GM18505 (cell line): ENCODE results near the gene LIN52.

Experiments
- ATAC-seq: cut with Tn5 transposase; IDR thresholded peaks from one replicate; pipeline ENCODE4 v1.9.1; 2021; ENCODE audit not compliant: unreplicated experiment
- POLR2A ChIP-seq: IDR thresholded peaks from 4 replicates; pipeline ENCODE4 v1.6.1; 2011; ENCODE audit warnings: borderline replicate concordance; ENCODE audit not compliant: insufficient read depth, insufficient read length; ENCODE audit errors: extremely low read depth

Gene LIN52

DNA sequence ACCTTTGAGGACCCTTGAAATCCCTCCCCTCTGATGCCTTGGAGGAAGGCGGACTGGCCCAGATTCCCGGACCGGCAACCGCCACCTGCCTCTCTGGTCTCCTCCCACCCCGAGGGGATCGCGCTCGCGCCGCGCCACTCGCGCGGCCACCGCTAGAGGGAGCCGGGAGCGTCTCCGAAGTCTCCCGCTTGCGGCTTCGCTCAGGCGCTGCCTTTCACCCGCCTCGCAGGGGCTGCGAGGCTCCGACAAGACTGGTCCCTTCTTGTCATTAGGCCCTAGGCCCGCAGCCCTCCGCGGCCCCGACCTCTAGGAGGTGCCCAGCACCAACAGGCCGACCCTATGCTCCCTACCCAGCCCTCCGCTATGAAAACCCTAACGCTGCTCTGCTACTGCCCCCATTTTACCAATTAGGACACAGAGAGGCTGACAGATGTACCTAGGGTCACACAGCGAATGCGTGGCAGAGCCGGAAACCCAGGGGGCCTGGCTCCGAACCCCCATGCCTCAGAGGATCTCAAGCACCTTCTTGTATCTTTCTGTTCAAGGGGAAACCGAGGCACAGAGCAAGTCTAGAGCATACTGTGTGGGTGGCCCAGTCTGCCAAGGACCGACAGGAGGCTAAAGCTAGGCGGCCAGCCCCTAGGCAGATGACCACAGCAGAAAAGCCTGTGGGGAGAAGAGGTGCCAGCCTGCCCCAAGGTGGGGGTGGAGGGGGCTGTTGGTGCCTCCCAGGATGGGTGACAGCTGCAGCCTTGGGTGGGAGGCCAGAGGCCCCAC, 133.1 kb downstream of the LIN52 start:
- no peak for ATAC-seq
- no peak for TF ChIP-seq POLR2A

DNA sequence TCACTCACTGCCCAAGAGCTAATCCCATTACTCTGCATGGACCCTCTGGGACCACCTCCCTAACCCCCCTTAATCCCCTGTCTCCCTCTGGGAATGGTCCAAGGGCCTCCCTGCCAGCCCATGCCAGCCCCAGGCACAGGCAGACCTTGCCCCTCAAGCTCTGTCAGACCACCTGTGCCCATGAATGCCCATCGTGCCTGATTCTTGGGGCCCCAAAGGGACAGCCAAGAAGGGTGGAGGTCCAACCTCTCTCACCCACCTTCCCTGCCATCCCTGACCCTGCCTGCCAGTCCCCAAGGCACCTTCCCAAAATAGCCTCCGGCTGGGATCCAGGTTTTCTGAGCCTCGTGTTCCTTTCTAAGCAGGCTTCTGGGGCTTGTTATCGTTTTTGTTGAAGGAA, 133.7 kb downstream of the LIN52 start:
- ATAC-seq, result no peak
- TF ChIP-seq POLR2A, result no peak

DNA sequence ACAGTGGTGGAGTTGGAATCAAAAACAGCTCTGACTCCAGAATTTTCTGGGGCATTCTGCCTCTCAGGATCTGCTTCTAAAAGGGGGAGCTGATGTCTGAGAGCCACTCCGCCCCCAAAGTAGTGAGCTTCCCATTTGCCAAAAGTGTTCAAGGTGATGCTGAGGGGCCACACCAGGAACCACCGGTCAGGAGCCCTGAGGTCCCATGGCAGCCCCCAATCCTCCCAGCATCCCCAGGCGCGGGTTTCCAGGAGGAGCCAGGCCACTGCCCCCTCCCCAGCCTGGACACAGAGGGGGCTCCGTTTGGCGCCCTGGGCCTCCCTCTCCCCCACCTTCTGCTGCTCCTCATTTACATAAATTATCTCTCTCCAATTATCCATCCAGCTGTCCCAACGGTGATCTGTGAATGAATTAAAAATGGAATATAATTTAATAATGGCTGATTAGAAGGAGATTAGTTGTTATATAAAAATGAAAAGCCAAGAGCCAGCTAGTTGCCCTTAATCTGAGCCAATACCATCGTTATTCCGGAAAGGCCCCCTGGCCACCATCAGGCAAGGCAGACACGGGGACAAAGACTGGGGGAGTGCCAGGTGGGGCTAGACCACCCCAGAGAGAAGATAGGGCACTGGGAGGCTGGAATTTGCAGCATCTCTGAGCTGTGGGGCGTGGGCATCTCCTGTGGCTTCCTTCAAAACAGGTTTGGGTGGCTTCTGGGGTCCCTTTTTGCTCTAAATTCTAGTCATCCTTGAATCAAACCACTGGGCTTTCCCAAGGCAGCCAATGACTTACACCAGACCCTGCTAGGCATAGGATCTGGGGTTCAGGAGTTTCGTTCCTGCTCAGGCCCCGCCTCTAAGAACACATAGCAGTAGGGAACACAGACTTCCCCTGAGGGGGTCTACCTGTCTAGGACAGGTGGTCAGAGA, 134.8 kb downstream of the LIN52 start:
- TF ChIP-seq POLR2A, result no peak
- ATAC-seq, result no peak

DNA sequence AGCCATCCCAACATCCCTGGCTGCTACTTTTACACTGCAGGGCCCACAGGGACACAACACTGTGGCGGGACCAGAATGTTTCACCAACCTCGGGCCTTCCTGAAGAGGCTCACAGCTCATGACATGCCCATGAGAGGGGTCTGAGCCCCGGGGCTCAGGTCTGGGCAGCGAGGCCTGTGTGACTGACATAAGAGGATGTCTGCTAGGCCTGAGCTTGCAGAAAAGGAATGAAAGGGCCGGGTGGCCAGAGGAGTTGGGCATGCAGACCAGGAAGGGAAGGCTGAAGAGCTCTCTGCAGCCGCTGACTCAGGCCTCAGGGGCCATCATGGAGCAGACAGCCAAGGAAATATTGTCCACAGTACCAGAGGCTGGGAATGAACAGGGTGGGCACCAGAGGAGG, 136.2 kb downstream of the LIN52 start:
- no peak for ATAC-seq

DNA sequence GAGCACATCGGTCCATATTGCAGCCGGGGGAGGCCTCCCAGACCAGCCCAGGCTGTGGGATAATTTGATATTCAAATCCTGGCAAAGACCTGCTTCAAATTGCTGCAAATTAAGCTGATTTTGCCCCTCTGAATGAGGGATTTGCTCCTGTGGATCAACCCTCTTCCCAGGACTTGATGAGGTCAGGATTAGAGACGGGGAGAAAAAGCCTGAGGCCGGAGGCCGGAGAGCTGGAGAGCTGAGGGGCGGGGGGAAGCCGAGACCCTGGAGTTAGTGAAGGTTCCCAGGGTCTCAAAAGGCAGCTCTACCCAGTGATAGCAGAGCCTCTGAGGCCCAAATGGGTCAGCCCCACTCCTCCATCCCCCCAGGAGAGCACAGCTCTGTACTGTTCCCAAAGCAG, 137.0 kb downstream of the LIN52 start:
- TF ChIP-seq POLR2A, result no peak
- ATAC-seq, result no peak

More for the DNA sequence above, 136.2 kb downstream of the LIN52 start:
- no peak for TF ChIP-seq POLR2A

DNA sequence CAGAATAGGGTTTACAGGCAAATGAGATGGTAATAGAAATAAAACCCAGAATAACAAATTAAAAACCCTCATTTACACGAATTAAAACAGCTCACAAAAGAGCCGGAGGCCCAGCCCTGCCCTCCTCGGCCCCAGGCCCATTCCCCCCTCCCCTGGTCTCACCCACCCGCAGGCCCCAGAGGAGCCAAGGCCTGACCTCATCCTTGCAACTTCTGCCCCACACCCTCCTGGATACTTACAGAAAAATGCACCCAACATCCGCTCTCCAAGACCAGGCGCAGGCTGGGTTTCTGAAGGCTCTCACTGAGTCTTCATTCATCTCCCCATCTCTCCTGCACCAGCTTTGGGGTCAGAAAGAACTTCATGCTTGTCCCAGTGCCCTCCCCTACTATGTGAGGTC, 138.3 kb downstream of the LIN52 start:
- no peak for ATAC-seq
- TF ChIP-seq POLR2A, result no peak

DNA sequence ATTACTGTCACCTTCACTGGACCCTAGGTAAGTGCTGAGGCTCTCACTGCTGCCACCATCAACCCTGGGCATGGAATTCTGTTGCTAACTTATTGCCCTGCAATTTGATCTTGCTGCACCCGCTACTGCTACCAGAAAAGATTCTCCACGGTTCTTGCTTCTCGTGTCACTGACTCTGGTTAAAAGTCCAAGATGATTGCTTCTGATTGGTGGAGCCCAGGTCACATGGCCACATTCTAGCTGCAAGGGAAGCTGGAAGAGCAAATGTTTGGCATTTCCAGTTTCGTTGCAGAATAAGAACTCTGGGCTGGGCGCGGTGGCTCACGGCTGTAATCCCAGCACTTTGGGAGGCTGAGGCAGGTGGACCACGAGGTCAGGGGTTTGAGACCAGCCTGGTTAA, 147.0 kb downstream of the LIN52 start:
- ATAC-seq, result no peak
- no peak for TF ChIP-seq POLR2A

DNA sequence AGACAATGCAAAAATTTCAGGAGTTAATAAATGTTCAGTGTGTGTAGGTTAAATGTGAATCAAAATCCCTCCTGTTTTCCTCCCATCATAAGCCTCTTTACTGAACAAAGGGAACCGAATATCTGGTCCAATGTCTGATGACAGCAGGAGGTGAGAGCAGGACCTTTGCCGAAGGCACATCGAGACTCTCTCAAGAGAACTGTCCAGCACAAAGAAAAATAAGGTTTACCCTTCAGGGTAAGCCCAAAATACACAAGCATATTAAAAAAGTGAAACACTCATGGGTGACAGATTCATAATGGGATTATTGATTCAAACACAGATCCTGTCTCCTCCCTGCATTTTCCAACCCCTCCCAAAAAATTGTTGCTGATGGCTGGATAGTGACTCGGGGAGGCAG, 150.3 kb downstream of the LIN52 start:
- ATAC-seq, result no peak
- no peak for TF ChIP-seq POLR2A

DNA sequence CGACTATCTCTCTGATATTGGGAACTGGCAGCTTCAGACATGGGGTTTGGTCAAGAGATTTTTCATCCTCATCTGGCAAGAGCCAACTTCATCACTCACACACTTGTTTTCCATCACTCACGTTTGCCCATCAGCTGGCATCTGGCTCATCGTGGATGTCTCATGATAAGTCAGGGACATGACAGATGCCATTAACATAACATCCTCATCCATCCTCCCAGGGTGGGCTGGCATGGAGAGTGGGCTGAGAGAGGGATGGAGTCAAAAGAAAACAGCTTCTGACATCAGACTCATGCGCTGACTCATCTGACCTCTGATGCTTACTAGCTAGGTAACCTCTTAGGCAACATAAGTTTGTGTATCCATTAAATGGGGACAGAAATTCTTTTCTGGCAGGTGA, 152.7 kb downstream of the LIN52 start:
- no peak for ATAC-seq
- TF ChIP-seq POLR2A, result no peak

DNA sequence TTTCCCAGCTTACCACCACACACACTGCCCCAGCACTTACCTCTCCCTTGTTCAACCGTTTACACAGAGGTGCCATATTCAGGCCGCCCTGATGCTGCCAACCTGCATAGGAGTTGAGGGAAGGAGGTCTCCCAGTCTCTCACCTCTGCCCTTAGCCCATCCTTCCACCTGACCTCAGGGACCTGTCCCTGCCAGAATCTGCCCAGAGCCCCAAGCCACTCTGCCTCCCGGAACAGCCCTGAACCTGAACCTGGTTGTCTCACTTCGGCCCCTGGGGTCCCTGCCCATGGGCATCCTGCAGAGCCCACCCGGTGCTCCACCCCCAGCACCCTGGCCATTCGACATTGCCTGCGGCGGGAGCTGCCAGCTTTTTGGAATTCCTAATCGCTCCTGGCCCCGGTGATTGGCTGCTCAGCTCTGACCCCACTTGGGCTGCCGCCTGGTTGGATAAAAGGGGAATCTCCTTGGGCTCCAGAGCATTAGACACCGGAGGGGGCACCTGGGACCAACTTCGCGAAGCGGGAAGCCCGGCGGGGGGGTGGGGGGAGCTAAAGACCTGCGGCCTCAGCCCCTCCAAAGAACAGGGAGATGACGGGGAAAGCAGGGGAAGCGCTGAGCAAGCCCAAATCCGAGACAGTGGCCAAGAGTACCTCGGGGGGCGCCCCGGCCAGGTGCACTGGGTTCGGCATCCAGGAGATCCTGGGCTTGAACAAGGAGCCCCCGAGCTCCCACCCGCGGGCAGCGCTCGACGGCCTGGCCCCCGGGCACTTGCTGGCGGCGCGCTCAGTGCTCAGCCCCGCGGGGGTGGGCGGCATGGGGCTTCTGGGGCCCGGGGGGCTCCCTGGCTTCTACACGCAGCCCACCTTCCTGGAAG, 154.5 kb downstream of the LIN52 start, which contains the start of gene VSX2:
TSS of gene VSX2 (plus strand) at position 476 of the 874 bp plus-strand sequence. CDS start at position 589, 113 bp downstream.
- no peak for ATAC-seq
- TF ChIP-seq POLR2A, result no peak

DNA sequence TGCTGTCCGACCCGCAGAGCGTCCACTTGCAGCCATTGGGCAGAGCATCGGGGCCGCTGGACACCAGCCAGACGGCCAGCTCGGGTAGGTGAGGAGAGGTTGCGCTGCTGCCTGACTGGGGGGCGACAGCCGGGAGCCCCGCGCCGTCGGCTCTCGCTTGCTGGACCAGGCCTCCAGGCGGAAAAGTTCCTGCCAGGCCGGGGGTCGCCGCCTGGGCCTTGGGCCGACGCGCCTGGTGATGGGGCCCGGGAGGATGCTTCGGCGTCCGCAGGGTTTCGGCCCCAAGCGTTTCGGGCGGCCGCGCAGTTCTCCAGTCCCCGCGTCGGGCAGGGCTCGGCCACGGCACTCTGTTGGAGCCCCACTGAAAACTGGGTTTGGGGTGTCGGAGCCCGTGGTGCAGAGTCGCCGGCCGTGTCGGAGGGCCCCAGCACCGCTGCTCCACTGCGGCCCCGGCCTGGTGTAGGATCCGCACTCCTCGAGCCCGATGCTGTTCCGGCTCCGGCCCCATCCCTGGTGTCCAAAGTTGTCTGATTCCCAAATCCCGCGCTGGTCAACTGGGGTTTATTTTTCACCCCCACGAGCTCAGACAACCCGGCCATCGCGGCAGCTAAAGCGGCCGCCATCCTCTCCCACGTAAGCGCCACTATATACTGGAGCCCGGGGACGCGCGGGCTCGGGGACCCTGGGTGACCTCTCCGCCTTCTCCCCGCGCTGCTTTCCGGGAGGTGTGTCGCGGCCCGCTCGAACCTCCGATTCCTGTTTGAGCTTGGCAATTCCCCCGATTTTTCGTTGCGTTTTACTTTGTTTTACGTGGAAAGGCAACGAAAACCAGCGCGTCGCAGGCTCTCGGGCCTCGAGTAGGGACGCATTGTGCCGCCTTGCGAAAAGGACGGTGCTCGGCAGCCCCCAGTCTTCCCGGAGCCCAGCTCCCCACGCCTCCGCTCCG, 155.4 kb downstream of the LIN52 start:
- no peak for TF ChIP-seq POLR2A
- no peak for ATAC-seq

DNA sequence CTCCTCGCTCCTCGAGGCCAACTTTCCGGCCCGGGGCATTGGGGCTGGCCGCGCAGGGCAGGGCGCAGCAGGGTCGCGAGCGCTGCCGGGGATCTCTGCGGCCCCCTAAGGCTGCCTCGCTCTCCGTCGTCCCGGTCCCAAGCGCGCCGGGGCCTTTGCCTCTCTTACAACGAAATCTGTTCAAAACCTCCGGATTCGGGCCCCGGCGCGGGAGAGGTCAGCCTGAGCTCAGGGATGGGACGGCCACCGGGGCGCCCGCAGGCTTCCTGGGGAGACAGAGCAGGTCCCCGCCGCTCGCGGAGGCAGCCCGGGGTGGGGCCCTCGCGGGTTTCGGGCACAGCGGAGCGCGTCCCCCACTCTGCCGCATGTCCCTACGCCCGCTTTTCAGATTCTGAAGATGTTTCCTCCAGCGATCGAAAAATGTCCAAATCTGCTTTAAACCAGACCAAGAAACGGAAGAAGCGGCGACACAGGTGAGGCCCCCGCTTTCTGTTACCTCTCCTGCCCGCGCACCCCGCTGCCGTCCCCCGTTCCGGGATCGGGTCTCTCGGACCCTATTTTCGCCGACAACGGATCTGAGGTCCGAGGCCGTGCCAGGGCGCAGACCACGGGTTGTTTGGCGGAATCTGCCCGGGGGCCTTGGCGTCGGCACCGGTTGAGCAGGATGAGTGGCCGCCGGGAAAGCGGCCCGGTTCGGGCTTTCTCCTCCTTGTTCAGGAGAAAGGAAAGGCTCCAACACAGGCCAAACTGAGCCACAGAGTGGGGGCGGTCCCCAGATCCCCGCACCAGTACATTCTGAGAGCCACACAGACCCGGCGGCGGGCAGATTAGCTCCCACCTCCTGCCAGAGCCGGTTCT, 156.3 kb downstream of the LIN52 start:
- no peak for ATAC-seq
- no peak for TF ChIP-seq POLR2A

DNA sequence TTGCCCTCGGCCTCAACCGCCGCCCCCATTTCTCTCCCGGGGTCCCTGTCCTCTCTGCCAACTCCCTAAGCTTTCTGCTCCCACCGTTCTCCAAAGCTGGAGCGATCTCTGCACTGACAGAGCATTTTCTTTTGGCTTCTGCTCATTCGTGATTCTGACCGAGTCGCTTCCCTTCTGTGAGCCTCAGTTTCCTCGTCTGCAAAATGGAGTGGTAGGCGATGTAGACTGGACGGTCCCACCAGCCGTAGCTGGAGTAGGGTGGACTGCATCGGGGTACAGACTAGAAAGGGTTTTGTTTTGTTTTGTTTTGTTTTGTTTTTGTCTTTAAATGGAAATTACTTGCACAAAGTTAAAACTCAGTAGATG, 156.9 kb downstream of the LIN52 start:
- no peak for TF ChIP-seq POLR2A
- ATAC-seq, result no peak
